Choroid plexus epithelial cell (primary cell): ENCODE results near the gene EIPR1.

Experiments used
- DNase-seq: peaks from one replicate; pipeline ENCODE4 v3.0.0-alpha.2; 2010; ENCODE audit warnings: low read depth
- H3K4me3 ChIP-seq: 2 replicates; pipeline ENCODE4 v1.5.1; 2011; ENCODE audit warnings: low read depth, mild to moderate bottlenecking, control low read depth, low read length, moderate library complexity
- TF ChIP-seq, protein P1 (sequence below): conservative IDR thresholded peaks from 2 replicates; pipeline ENCODE4 v1.5.1; 2011; ENCODE audit warnings: low read depth, mild to moderate bottlenecking, control low read depth, inconsistent platforms, low read length, moderate library complexity

Gene EIPR1

DNA sequence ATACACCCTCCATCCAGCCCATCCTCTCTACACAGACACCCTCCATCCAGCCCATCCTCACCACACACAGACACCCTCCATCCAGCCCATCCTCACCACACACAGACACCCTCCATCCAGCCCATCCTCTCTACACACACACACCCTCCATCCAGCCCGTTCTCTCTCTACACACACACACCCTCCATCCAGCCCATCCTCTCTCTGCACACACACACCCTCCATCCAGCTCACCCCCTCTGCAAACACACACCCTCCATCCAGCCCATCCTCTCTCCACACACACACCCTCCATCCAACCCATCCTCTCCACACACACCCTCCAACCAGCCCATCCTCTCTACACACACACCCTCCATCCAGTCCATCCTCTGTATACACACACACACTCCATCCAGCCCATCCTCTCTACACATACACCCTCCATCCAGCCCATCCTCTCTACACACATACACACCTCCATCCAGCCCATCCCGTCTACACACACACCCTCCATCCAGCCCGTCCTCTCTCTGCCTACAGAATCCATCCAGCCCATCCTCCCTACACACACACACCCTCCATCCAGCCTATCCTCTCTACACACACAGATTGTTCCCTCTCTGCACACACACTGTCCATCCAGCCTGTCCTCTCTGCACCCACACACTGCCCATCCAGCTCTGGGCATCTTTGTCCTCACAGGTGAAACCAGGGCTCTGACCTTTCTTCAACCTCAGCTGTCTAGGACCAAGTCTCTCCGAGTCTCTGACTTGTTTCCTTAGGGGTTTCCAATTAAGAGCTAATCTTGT, 81.2 kb downstream of the EIPR1 start:
- TF ChIP-seq, protein P1, sequence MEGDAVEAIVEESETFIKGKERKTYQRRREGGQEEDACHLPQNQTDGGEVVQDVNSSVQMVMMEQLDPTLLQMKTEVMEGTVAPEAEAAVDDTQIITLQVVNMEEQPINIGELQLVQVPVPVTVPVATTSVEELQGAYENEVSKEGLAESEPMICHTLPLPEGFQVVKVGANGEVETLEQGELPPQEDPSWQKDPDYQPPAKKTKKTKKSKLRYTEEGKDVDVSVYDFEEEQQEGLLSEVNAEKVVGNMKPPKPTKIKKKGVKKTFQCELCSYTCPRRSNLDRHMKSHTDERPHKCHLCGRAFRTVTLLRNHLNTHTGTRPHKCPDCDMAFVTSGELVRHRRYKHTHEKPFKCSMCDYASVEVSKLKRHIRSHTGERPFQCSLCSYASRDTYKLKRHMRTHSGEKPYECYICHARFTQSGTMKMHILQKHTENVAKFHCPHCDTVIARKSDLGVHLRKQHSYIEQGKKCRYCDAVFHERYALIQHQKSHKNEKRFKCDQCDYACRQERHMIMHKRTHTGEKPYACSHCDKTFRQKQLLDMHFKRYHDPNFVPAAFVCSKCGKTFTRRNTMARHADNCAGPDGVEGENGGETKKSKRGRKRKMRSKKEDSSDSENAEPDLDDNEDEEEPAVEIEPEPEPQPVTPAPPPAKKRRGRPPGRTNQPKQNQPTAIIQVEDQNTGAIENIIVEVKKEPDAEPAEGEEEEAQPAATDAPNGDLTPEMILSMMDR, result no peak
- no peak for DNase-seq
- no peak overlapping the region for H3K4me3 ChIP-seq

DNA sequence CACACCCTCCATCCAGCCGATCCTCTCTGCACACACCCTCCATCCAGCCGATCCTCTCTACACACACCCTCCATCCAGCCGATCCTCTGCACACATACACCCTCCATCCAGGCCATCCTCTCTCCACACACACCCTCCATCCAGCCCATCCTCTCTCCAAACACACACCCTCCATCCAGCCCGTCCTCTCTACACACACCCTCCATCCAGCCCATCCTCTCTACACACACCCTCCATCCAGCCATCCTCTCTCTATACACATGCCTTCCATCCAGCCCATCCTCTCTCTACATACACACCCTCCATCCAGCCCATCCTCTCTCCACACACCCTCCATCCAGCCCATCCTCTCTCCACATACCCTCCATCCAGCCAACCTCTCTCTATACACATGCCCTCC, 83.1 kb downstream of the EIPR1 start:
- TF ChIP-seq, protein P1, result no peak
- H3K4me3 ChIP-seq, result no peak overlapping the region
- no peak for DNase-seq

DNA sequence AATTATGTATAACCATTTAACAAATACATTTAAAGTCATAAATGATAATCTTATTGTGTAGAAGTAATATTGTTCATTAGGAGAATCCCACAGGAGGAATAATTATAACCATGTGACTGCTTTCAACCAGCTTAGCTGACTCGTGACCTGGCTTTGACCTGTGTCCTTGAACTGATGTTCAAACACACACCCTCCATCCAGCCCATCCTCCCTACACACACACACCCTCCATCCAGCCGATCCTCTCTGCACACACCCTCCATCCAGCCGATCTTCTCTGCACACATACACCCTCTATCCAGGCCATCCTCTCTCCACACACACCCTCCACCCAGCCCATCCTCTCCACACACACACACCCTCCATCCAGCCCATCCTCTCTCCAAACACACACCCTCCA, 83.5 kb downstream of the EIPR1 start:
- no peak for DNase-seq
- H3K4me3 ChIP-seq, result no peak overlapping the region
- TF ChIP-seq, protein P1, result no peak

DNA sequence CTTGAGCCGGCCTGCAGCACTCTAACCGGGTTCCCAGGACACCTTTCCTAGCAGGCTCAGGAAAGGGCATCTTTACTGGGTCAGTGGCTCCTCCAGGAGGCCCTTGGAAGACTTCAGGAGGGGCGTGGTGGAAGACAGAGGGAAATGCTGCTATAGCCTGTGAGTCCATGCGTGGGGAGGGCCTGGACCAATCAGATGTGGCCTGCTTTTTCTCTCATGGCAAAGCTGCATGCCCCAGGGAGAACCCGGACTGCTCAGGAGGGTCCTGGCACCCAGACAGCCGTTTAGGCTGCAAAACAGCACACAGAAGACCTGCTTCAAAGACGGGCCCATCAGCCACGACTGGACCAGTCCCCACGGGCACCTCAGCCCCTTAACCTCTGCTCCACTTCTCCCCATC, 84.4 kb downstream of the EIPR1 start:
- TF ChIP-seq, protein P1, result no peak
- no peak for DNase-seq
- H3K4me3 ChIP-seq, result no peak overlapping the region

DNA sequence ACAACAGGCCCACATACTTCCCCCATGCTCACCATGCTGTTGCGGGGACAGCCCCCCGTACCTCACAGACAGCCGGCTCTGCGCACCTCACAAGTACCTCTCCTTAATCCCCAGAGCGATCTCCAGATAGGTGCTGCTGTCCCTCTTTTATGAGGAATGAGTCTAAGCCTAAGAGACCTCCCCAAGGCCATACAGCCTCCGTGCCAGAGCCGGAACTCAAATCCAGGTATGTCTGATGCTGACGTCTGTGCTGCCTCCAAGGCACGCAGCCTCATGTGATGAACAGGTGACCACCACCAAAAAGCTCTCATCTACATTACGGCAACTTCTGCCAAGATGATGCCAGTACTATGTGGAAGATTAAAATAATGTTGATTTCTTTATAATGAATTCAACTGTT, 85.2 kb downstream of the EIPR1 start:
- TF ChIP-seq, protein P1, result no peak

DNA sequence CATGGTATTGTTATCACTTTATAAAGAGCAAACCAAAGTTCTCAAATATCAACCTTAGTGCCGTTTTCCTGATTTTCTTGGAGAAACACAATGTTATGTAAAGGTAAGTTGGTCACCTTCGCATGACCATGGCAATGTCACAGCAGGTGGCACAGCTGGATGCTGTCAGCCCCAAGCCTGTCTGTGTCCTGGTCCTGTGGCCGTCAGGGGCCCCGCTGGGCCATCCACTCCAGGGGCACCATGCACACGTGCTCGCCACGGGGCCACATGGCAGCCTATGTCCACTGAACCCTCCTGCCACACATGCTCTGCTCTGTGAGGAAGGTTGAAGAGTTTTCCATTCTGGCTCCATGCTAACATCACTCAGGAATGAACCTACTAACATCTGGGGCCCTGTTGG, 85.9 kb downstream of the EIPR1 start:
- H3K4me3 ChIP-seq, result no peak overlapping the region
- no peak for DNase-seq
- TF ChIP-seq, protein P1, result no peak

More for the DNA sequence above, 85.2 kb downstream of the EIPR1 start:
- DNase-seq, result no peak
- H3K4me3 ChIP-seq, result no peak overlapping the region

DNA sequence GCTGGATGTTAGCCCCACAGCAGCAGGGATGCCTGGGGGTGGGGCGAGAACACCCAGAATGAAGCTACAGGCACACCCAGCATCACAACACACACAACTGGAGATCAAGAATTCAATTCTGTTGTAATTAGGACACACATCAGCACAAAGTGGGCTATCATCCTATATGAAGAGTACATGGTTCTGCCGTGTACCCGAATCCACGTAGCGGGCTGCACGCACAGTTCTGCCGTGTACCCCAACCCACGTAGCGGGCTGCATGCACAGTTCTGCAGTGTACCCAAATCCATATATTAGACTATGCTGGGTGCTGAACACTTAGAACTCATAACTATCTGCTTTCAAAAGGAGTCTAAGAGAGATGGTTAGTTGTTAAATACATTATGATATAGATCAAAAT, 86.5 kb downstream of the EIPR1 start:
- TF ChIP-seq, protein P1, result no peak
- no peak for DNase-seq

More for the DNA sequence above, 86.5 kb downstream of the EIPR1 start:
- no peak overlapping the region for H3K4me3 ChIP-seq
